Suprapubic skin (tissue), 4 donors: ENCODE results near the gene RPS6KC1. TPM values are rescaled to one million over a fixed set of nuclear protein-coding genes. Genes with fewer than 3 reads are reported as not detected.
"Not testable (repeated sequence)": the region's sequence is repeated elsewhere in the genome, so short reads cannot be mapped to it uniquely, and the experiment has no call there.

Source experiments
- DNase-seq, 2 donors: peaks; one replicate each; pipeline ENCODE4 v3.0.0-alpha.2; 2019; ENCODE audit warnings: low spot score in 2 of 2
- H3K27ac ChIP-seq: fragments of 200-600 bp; sonication (generic); one replicate; pipeline ENCODE4 v1.5.1; 2019
- H3K27me3 ChIP-seq: fragments of 200-600 bp; sonication (generic); one replicate; pipeline ENCODE4 v1.5.1; 2019
- H3K36me3 ChIP-seq: fragments of 200-600 bp; sonication (generic); one replicate; pipeline ENCODE4 v1.5.1; 2019
- H3K4me1 ChIP-seq: fragments of 200-600 bp; sonication (generic); one replicate; pipeline ENCODE4 v1.5.1; 2019
- H3K4me3 ChIP-seq: fragments of 200-600 bp; sonication (generic); one replicate; pipeline ENCODE4 v1.5.1; 2019; ENCODE audit warnings: mild to moderate bottlenecking
- H3K9me3 ChIP-seq: fragments of 200-600 bp; sonication (generic); one replicate; pipeline ENCODE4 v1.5.1; 2019
- EP300 ChIP-seq: sonication (generic); formaldehyde crosslinking; IDR thresholded peaks from one replicate; pipeline ENCODE4 v1.6.1; 2017; ENCODE audit warnings: antibody characterized with exemption
- POLR2A ChIP-seq, 2 donors: fragments of 450-650 bp; IDR thresholded peaks; one replicate each; pipeline ENCODE4 v1.6.1; 2017; ENCODE audit warnings: antibody characterized with exemption in 2 of 2, mild to moderate bottlenecking in 2 of 2, moderate library complexity in 2 of 2
- POLR2AphosphoS5 ChIP-seq, 3 donors: sonication (generic); formaldehyde crosslinking; IDR thresholded peaks; one replicate each; pipeline ENCODE4 v1.6.1; 2017; ENCODE audit warnings: antibody characterized with exemption in 3 of 3
- WGBS: methylation state at CpG from one replicate; pipeline ENCODE4 v1.1.5; 2018; 5-methylcytosine and 5-hydroxymethylcytosine counted together
- total RNA-seq, 4 donors: library from RNA; depleted of rRNA; stranded (reverse); fragments of >200 nt; gene quantifications; one replicate each; pipeline ENCODE4 v1.1.0, GENCODE V29; 2016
- TF ChIP-seq, protein P1 (sequence below), 2 donors: fragments of 200-600 bp in 1 of 2; fragments of 450-650 bp in 1 of 2; sonication (generic) in 1 of 2; IDR thresholded peaks; one replicate each; pipeline ENCODE4 v1.5.1; 2016 to 2019; ENCODE audit warnings: antibody characterized with exemption in 2 of 2, mild to moderate bottlenecking in 1 of 2, moderate library complexity in 1 of 2

Gene RPS6KC1
- total RNA-seq, 4 donors from 2014 or later, result 9.3 to 18.3 (median 14.2) TPM

DNA sequence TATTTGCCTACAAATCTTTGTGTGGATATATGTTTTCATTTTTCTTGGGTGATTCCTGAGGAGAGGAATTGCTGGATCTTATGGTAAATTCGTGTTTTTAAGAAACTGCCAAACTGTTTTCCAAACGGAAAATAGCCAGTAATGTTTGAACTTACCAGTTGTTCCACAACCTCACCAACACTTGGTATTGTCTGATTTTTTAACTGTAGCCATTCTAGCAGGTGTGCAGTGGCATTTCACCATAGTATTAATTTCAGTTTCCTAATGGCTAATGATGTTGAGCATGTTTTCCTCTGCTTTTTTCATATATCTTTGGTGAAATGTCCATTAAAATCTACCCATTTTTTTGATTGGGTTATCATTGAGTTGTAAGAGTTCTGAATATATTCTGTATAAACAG, 56.6 kb downstream of the RPS6KC1 start:
- H3K27me3 ChIP-seq, result no peaks in the 10 kb centered on the region
- WGBS, result 100% methylated on average over 2 of the region's 2 CpGs
- peaks cover 8% of the 10 kb centered on the region for H3K4me1 ChIP-seq
- no peak overlapping the region for H3K27ac ChIP-seq
- H3K4me3 ChIP-seq, result no peak overlapping the region
- no peaks in the 10 kb centered on the region for H3K9me3 ChIP-seq
- TF ChIP-seq EP300 (no peak), POLR2A (IDR thresholded peaks at IDR 0.05) (no peak), POLR2AphosphoS5 (IDR thresholded peaks at IDR 0.05) (no peak)
- TF ChIP-seq, protein P1, sequence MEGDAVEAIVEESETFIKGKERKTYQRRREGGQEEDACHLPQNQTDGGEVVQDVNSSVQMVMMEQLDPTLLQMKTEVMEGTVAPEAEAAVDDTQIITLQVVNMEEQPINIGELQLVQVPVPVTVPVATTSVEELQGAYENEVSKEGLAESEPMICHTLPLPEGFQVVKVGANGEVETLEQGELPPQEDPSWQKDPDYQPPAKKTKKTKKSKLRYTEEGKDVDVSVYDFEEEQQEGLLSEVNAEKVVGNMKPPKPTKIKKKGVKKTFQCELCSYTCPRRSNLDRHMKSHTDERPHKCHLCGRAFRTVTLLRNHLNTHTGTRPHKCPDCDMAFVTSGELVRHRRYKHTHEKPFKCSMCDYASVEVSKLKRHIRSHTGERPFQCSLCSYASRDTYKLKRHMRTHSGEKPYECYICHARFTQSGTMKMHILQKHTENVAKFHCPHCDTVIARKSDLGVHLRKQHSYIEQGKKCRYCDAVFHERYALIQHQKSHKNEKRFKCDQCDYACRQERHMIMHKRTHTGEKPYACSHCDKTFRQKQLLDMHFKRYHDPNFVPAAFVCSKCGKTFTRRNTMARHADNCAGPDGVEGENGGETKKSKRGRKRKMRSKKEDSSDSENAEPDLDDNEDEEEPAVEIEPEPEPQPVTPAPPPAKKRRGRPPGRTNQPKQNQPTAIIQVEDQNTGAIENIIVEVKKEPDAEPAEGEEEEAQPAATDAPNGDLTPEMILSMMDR (IDR thresholded peaks at IDR 0.05), result no peak
- no peaks in the 10 kb centered on the region for H3K36me3 ChIP-seq
- DNase-seq, result no peak

DNA sequence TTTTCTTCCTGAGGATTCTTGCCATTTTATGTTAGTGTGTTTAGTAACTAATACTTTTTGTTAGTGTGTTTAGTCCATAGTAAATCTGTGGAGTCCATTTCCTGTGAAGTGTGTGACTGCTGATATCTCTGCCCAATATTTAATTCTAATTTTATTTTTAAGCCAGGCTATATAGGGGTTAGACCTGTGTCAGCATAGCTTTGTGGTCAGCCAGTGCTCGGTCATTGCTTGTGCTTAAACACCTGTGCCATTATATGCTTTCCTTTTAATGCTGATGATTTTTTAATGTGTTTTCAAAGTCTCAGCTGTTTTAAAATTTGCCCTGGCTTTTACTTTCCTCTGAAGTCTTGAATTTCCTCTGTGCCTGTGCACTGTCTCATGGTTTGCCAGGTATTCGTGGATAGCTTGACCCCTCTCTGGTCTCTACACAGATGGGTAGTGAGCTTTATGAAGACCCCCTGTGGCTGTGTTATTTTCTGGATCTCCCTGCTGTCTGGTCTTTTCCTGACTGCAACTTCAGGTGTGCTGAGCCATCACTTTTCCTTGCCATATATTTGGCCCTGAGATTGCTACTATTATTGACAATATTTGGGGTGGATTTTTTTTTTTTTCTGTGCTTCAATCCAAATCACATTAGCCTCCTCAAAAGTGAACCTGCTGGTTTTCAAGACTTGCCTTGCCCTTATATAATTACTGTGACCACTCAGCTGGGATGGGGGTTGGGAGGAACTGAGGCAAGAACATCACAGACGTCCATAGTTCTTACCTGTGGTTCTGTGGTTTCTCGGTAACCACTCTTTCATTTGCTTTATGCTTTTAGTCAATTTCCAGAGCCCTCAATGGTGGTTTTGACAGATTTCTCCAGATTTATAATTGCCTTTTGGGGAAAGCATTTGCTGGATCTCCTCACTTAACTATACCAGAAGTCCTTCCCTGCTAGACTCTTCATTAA, 59.6 kb downstream of the RPS6KC1 start:
- Histone ChIP-seq H3K27ac (no peak overlapping the region), H3K36me3 (no peaks in the 10 kb centered on the region), H3K4me3 (no peak overlapping the region), H3K4me1 (peaks cover 8% of the 10 kb centered on the region), H3K27me3 (no peaks in the 10 kb centered on the region), H3K9me3 (no peaks in the 10 kb centered on the region)
- no peak for DNase-seq
- WGBS, result 67% methylated on average over 4 of the region's 4 CpGs
- TF ChIP-seq EP300, result no peak
- TF ChIP-seq, protein P1 (IDR thresholded peaks at IDR 0.05), result no peak
- TF ChIP-seq POLR2AphosphoS5 (IDR thresholded peaks at IDR 0.05), result no peak
- TF ChIP-seq POLR2A (IDR thresholded peaks at IDR 0.05), result no peak

DNA sequence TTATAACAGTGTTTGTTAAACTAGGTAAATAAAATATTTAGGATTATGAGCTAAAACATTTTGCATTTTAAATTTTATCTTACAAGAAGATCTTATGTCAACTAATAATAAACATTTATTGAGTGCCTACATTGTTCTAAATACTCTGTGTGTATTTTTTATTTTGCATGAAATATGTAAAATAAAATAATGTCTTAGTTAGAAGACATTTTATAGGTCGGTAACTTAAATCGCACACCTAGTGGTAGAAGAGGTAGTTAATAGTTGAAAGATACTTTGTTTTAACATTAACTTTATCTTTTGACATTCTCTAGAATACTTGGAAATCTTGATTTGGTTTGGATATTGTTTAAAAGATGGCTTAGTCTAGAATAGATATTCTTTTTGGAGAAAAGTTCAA, 60.5 kb downstream of the RPS6KC1 start:
- Histone ChIP-seq H3K4me3 (no peak overlapping the region), H3K27me3 (no peaks in the 10 kb centered on the region), H3K9me3 (no peaks in the 10 kb centered on the region), H3K27ac (no peak overlapping the region), H3K4me1 (peaks cover 8% of the 10 kb centered on the region), H3K36me3 (no peaks in the 10 kb centered on the region)
- TF ChIP-seq POLR2A (IDR thresholded peaks at IDR 0.05) (no peak), EP300 (no peak), POLR2AphosphoS5 (IDR thresholded peaks at IDR 0.05) (no peak)
- TF ChIP-seq, protein P1 (IDR thresholded peaks at IDR 0.05), result no peak
- WGBS, result 90% methylated on average over 2 of the region's 2 CpGs
- no peak for DNase-seq

DNA sequence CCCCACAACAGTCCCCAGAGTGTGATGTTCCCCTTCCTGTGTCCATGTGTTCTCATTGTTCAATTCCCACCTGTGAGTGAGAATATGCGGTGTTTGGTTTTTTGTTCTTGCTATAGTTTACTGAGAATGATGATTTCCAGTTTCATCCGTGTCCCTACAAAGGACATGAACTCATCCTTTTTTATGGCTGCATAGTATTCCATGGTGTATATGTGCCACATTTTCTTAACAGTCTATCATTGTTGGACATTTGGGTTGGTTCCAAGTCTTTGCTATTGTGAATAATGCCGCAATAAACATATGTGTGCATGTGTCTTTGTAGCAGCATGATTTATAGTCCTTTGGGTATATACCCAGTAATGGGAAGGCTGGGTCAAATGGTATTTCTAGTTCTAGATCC, 61.7 kb downstream of the RPS6KC1 start:
- H3K9me3 ChIP-seq, H3K27ac ChIP-seq, DNase-seq, H3K36me3 ChIP-seq, H3K4me3 ChIP-seq, H3K4me1 ChIP-seq, H3K27me3 ChIP-seq: not testable (repeated sequence)
- WGBS, result 88% methylated on average over 3 of the region's 3 CpGs

DNA sequence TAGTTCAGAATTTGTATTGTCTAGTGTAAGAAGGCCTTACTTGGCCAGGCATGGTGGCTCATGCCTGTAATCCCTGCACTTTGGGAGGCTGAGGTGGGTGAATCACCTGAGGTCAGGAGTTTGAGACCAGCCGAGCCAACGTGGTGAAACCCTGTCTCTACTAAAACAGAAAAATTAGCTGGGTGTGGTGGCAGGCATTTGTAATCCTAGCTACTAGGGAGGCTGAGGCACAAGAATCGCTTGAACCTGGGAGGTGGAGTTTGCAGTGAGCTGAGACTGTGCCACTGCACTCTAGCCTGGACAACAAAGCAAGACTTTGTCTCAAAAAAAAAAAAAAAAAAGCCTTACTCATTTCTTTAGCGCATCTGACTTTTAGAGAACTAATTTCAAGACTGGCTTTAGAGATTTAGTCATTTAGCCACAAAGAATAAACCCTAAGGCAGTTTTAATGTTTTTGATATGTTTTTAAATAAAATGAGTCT, 66.7 kb downstream of the RPS6KC1 start:
- not testable (repeated sequence) for H3K36me3 ChIP-seq, H3K27me3 ChIP-seq, H3K4me3 ChIP-seq, H3K27ac ChIP-seq, H3K9me3 ChIP-seq, H3K4me1 ChIP-seq, DNase-seq
- 80% methylated on average over 4 of the region's 4 CpGs for WGBS

DNA sequence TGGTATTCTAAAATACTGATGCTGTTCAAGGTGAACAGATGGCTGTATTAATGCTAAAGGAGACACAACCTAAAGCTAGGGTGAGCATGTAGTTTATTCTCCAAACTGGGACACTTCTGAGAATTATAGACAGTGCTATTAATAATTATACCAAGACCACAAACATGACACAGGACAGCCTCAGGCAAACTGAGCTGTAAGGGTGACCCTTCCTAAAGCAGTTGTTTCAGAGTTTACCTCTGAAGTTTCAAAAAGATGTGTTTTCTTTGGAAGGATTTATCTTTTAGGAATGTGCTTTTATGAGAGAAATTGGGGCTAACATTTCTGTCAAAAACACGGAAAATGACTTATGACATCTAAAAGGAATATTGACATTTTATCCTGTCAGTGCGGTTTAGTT, 68.8 kb downstream of the RPS6KC1 start:
- Histone ChIP-seq H3K4me3 (no peak overlapping the region), H3K27ac (no peak overlapping the region), H3K9me3 (no peaks in the 10 kb centered on the region), H3K4me1 (no peaks in the 10 kb centered on the region), H3K36me3 (no peaks in the 10 kb centered on the region), H3K27me3 (no peaks in the 10 kb centered on the region)
- WGBS, result 88% methylated on average over 2 of the region's 2 CpGs
- DNase-seq, result no peak
- TF ChIP-seq, protein P1 (IDR thresholded peaks at IDR 0.05), result no peak
- no peak for TF ChIP-seq POLR2AphosphoS5 (IDR thresholded peaks at IDR 0.05)
- no peak for TF ChIP-seq EP300
- TF ChIP-seq POLR2A (IDR thresholded peaks at IDR 0.05), result no peak
